AG04450 (cell line): ENCODE results near the gene MICOS13. TPM values are rescaled to one million over a fixed set of nuclear protein-coding genes. Genes with fewer than 3 reads are reported as not detected.
"Not testable (repeated sequence)": the region's sequence is repeated elsewhere in the genome, so short reads cannot be mapped to it uniquely, and the experiment has no call there.

Experiments used
- CTCF ChIA-PET: fragments of 300-600, 350-600 bp; formaldehyde crosslinking; extraction: SDS; loops from one replicate; lab custom pipeline; 2022; ENCODE audit warnings: antibody characterized with exemption, inconsistent platforms; lab: Charles Lee
- POLR2A ChIA-PET: fragments of 350-600 bp; formaldehyde crosslinking; extraction: SDS; loops from one replicate; lab custom pipeline; 2021; ENCODE audit warnings: antibody characterized with exemption, inconsistent platforms; lab: Yijun Ruan, JAX
- DNase-seq: peaks from one replicate; pipeline ENCODE4 v3.0.0-alpha.2; 2011; ENCODE audit warnings: low read depth, low spot score
- H3K27ac ChIP-seq: one replicate; pipeline ENCODE4 v1.5.1; 2012; ENCODE audit warnings: low read depth, low read length, control low read depth
- H3K27me3 ChIP-seq: one replicate; pipeline ENCODE4 v1.6.0; 2012; ENCODE audit warnings: low read length; ENCODE audit not compliant: control insufficient read depth, insufficient read depth
- H3K4me3 ChIP-seq: 2 replicates; pipeline ENCODE4 v1.5.1; 2011; ENCODE audit warnings: mild to moderate bottlenecking, low read depth, low read length, control low read depth
- H3K9me3 ChIP-seq: 2 replicates; pipeline ENCODE4 v1.5.1; 2012; ENCODE audit warnings: low read length; ENCODE audit not compliant: control insufficient read depth, insufficient read depth
- CTCF ChIP-seq: IDR thresholded peaks from 2 replicates; pipeline ENCODE4 v1.5.1; 2011; ENCODE audit warnings: low read depth, low read length, control low read depth, inconsistent platforms
- polyA plus RNA-seq: library from polyadenylated mRNA; depleted of rRNA; stranded (reverse); fragments of >200 nt; gene quantifications from 2 replicates; pipeline ENCODE4 v1.2.3, GENCODE V29; 2011

MICOS13 gene
- polyA plus RNA-seq, 1 experiment, result 25.2 TPM

- CTCF ChIA-PET, result interaction anchor here (0.5 to 3.5 kb wide), 14 partner anchors 8 to 1288 kb away, joined by 3 to 23 read pairs (median 4); partner anchors contain the start of genes CATSPERD, CHAF1A and DUS3L
- DNase-seq, result peak; percentile 92
- Histone ChIP-seq H3K4me3 (peak within 1 kb of the TSS; percentile 96), H3K27me3 (no peaks in the 10 kb centered on the region), H3K27ac (peak within 1 kb of the TSS; percentile 89), H3K9me3 (peaks cover 16% of the 10 kb centered on the region; the same call in 1 of the 2 replicates)
- POLR2A ChIA-PET, result interaction anchor here (0.6 to 2.7 kb wide), 13 partner anchors 8 to 213 kb away, joined by 3 to 14 read pairs (median 5); partner anchors contain the start of genes CATSPERD, LONP1, NDUFA11 and SAFB
- peak; percentile 97 for TF ChIP-seq CTCF
These were observed 10.0 kb upstream of the MICOS13 start, which contains the start of gene RPL36 for GRCh38 chr19:5690125-5690954. TSS of gene RPL36 (plus strand) at chr19:5690295. CDS start at chr19:5690508, 213 bp downstream.

GRCh38 chr19:5688262-5688881 is 8.1 kb upstream of the MICOS13 start:
- not testable (repeated sequence) for H3K27me3 ChIP-seq, H3K4me3 ChIP-seq, H3K27ac ChIP-seq, DNase-seq
- ChIA-PET CTCF (interaction anchor here (1.0 to 3.5 kb wide), 2 partner anchors 30 to 105 kb away, joined by 3 to 23 read pairs; no protein-coding TSS in a partner anchor), POLR2A (interaction anchor here (0.6 kb wide), 1 partner anchor 91 kb away, joined by 12 read pairs; no protein-coding TSS in a partner anchor)
- peaks cover 14% of the 10 kb centered on the region; the same call in 1 of the 2 replicates for H3K9me3 ChIP-seq

- Histone ChIP-seq H3K27me3 (no peaks in the 10 kb centered on the region), H3K9me3 (peaks cover 14% of the 10 kb centered on the region; the same call in 1 of the 2 replicates), H3K4me3 (peak overlapping the region; percentile 64), H3K27ac (no peak overlapping the region)
- no peak for DNase-seq
- POLR2A ChIA-PET, result interaction anchor here (0.8 to 1.6 kb wide), 4 partner anchors 13 to 215 kb away, joined by 5 to 9 read pairs (median 6); partner anchors contain the start of genes CATSPERD, LONP1, SAFB and SAFB2
- TF ChIP-seq CTCF, result no peak
- CTCF ChIA-PET, result interaction anchor here (0.6 to 3.5 kb wide), 15 partner anchors 8 to 1718 kb away, joined by 3 to 23 read pairs (median 3); no protein-coding TSS in a partner anchor
These were observed 7.3 kb upstream of the MICOS13 start for GRCh38 chr19:5687360-5688198.

GRCh38 chr19:5686647-5687359 is 6.5 kb upstream of the MICOS13 start:
- Histone ChIP-seq H3K9me3 (peaks cover 14% of the 10 kb centered on the region; the same call in 1 of the 2 replicates), H3K27ac (peak overlapping the region; percentile 2), H3K4me3 (peak overlapping the region; percentile 64), H3K27me3 (no peaks in the 10 kb centered on the region)
- POLR2A ChIA-PET, result interaction anchor here (0.8 to 1.6 kb wide), 4 partner anchors 12 to 216 kb away, joined by 5 to 9 read pairs (median 6); partner anchors contain the start of genes CATSPERD, LONP1, SAFB and SAFB2
- CTCF ChIA-PET, result interaction anchor here (0.6 to 3.5 kb wide), 15 partner anchors 9 to 1718 kb away, joined by 3 to 23 read pairs (median 3); no protein-coding TSS in a partner anchor
- peak; percentile 81 for TF ChIP-seq CTCF
- DNase-seq, result peak; percentile 74
